NCI-H226 (cell line): ENCODE results near the gene TEC.

Experiments used
- DNase-seq: peaks from one replicate; pipeline ENCODE4 v3.0.0-alpha.2; 2015

The TEC gene

GRCh38 chr4:48153791-48154550 is 115.7 kb downstream of the TEC start:
- DNase-seq: no peak

- no peak for DNase-seq
These were observed 117.4 kb downstream of the TEC start for GRCh38 chr4:48152259-48152658.

- DNase-seq: no peak
These were observed 119.7 kb downstream of the TEC start for GRCh38 chr4:48149827-48150370.

GRCh38 chr4:48147621-48148020 is 122.0 kb downstream of the TEC start:
- DNase-seq: no peak

- DNase-seq: no peak
These were observed 128.6 kb downstream of the TEC start for GRCh38 chr4:48141048-48141447.

GRCh38 chr4:48139691-48140090 is 129.9 kb downstream of the TEC start:
- peak; percentile 37 for DNase-seq

- DNase-seq: no peak
These were observed 130.7 kb downstream of the TEC start for GRCh38 chr4:48138936-48139335.

- no peak for DNase-seq
These were observed 131.1 kb downstream of the TEC start for GRCh38 chr4:48138511-48138910.

GRCh38 chr4:48137846-48138245 is 131.8 kb downstream of the TEC start:
- no peak for DNase-seq

- DNase-seq: no peak
These were observed 135.6 kb downstream of the TEC start, which contains the start of gene TXK for GRCh38 chr4:48134081-48134480. Gene TXK, minus strand, starts transcription at chr4:48134250. Its CDS starts 80 bp downstream, at chr4:48134170.

- DNase-seq: no peak
These were observed 136.0 kb downstream of the TEC start for GRCh38 chr4:48133669-48134068.

- no peak for DNase-seq
These were observed 137.9 kb downstream of the TEC start for GRCh38 chr4:48131736-48132135.

GRCh38 chr4:48130100-48130499 is 139.5 kb downstream of the TEC start:
- no peak for DNase-seq

- peak; percentile 34 for DNase-seq
These were observed 140.2 kb downstream of the TEC start for GRCh38 chr4:48129307-48130014.

GRCh38 chr4:48127682-48128404 is 141.8 kb downstream of the TEC start:
- DNase-seq: peak; percentile 93

GRCh38 chr4:48127231-48127630 is 142.4 kb downstream of the TEC start:
- no peak for DNase-seq

GRCh38 chr4:48126621-48127020 is 143.0 kb downstream of the TEC start:
- no peak for DNase-seq

- no peak for DNase-seq
These were observed 144.8 kb downstream of the TEC start for GRCh38 chr4:48124870-48125269.

GRCh38 chr4:48122756-48123155 is 146.9 kb downstream of the TEC start:
- DNase-seq: no peak

- DNase-seq: no peak
These were observed 148.5 kb downstream of the TEC start for GRCh38 chr4:48121180-48121579.

- DNase-seq: no peak
These were observed 149.5 kb downstream of the TEC start for GRCh38 chr4:48120132-48120531.

- DNase-seq: no peak
These were observed 150.0 kb downstream of the TEC start for GRCh38 chr4:48119646-48120045.

- DNase-seq: no peak
These were observed 151.6 kb downstream of the TEC start for GRCh38 chr4:48118081-48118480.
